GM12872 (cell line): ENCODE results near the gene BCAS1.

Experiments used
- TF ChIP-seq, protein P1 (sequence below): IDR thresholded peaks from 3 replicates; pipeline ENCODE4 v1.5.1; 2011; ENCODE audit warnings: low read depth, mild to moderate bottlenecking, low read length, moderate library complexity; ENCODE audit not compliant: insufficient read depth

BCAS1 gene

DNA sequence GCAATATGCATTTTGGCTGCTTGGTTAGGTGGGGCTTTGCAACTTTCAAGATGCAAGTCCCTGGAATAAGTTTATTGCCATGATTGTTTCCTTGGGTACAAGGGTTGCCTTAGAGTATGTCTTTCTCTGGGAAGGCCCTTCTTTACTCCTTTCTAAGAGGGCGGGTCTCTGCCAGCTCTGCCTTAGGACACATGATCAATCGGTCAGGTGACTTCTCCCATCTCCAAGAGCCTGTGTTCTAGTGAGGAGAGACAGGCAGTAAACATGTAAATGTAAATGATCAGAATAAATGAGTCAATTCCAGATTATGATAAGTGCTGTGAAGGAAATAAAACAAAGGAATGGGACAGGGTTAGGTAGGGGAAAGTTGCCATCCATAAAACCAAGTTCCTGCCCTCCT lies 43.2 kb upstream of the BCAS1 start:
- TF ChIP-seq, protein P1, sequence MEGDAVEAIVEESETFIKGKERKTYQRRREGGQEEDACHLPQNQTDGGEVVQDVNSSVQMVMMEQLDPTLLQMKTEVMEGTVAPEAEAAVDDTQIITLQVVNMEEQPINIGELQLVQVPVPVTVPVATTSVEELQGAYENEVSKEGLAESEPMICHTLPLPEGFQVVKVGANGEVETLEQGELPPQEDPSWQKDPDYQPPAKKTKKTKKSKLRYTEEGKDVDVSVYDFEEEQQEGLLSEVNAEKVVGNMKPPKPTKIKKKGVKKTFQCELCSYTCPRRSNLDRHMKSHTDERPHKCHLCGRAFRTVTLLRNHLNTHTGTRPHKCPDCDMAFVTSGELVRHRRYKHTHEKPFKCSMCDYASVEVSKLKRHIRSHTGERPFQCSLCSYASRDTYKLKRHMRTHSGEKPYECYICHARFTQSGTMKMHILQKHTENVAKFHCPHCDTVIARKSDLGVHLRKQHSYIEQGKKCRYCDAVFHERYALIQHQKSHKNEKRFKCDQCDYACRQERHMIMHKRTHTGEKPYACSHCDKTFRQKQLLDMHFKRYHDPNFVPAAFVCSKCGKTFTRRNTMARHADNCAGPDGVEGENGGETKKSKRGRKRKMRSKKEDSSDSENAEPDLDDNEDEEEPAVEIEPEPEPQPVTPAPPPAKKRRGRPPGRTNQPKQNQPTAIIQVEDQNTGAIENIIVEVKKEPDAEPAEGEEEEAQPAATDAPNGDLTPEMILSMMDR: no peak

DNA sequence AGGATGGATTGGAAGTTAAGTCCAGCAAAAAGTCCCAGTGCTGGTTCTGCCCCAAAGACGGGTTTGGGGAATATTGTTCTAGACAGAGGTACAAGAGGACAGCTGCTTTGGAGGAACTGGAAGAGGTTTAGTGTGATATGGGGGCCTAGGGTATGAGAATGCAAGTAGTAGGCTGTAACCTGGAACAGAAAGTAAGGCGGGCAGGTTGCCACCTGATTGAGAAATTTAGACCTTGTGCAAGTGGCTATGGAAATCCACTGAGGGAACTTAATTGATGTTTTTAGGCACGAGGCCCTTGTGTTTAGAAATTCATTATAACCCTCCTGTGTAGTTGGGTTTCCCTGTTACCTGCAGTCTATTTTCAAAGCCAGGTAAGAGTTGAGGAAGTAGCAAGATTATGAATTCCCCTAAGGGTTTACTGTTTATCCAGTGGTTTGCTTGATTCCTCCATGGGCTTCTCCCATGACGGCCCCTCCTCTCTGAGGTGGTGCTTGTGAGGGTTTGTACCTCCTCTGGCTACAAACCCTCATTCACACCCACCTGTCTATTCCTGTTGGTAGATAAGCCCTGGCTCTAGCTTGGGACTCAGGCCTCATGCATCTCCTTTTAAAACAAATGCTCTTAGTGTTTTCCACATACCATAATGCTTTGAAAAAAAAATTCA lies 42.0 kb upstream of the BCAS1 start:
- TF ChIP-seq, protein P1: no peak

DNA sequence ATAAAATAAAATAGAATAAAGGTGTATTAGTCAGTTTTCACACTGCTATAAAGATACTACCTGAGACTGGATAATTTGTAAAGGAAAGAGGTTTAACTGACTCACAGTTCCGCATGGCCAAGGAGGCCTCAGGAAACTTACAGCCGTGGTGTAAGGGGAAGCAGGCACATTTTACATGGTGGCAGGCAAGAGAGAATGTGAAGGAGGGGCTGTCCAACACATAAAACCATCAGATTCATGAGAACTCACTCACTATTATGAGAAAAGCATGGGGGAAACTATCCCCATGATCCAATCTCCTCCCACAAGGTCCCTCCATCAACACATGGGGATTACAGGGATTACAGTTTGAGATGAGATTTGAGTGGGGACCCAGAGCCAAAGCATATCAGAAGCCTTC lies 41.1 kb upstream of the BCAS1 start:
- TF ChIP-seq, protein P1: no peak

DNA sequence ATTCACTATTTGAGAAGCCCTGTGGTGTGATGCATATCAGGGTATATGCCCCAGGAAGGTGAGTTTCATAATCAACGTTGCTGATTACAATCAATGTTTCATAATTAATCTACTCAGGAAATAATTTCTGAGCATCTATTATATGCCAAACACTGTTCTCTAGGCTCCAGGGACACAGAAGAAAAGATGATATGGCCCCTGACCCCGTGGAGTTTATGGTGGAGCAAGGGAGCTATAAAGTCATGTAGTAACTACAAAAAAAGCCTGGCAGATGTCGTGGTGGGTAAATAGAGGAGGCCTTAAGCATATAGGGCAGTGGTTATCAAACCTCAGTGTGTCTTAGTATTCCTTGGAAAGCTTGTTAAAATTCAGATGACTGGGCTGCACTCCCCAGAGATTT lies 40.1 kb upstream of the BCAS1 start:
- TF ChIP-seq, protein P1: no peak

DNA sequence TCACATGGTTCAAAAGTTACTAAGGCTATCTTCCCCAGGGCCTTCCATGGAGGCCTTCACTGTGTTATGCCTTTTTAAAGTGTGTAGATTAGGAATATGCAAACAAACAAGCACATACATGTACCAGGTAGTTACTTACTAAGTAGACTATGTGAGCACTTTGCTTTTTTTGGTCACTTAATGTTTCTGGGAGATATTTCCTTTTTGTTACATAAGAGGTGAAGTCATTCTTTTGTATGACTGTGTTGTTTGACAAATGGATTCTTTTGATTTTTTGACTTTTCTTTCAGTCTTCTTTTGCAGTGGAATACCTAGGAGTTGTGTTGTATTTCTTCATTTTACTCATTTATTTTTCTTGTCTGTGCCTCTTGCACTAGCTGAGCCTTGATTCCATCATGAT lies 39.6 kb upstream of the BCAS1 start:
- TF ChIP-seq, protein P1: no peak

- TF ChIP-seq, protein P1: no peak
Observed at GRCh38 chr20:54108817-54109216, 38.4 kb upstream of the BCAS1 start.

GRCh38 chr20:54108326-54108642 lies 37.9 kb upstream of the BCAS1 start:
- TF ChIP-seq, protein P1: no peak
